Activated T-cell treated with anti-CD3 and anti-CD28 coated beads for 4 hours (primary cell): ENCODE measurements around the gene ATP8A1.
"Not testable (repeated sequence)": the region's sequence is repeated elsewhere in the genome, so short reads cannot be mapped to it uniquely, and the experiment has no call there.

ENCODE experiments used
- DNase-seq: peaks from one replicate; pipeline ENCODE4 v3.0.0-alpha.2; 2020

The ATP8A1 gene

GRCh38 chr4:42397635-42398170 is 259.2 kb downstream of the ATP8A1 start:
- no peak for DNase-seq

- no peak for DNase-seq
Measured at GRCh38 chr4:42396752-42397634, 259.9 kb downstream of the ATP8A1 start, which contains the start of gene SHISA3. SHISA3 (plus strand) TSS chr4:42397488; CDS start chr4:42398057, 569 bp downstream.

GRCh38 chr4:42396361-42396751 is 260.5 kb downstream of the ATP8A1 start:
- DNase-seq: no peak

- no peak for DNase-seq
Measured at GRCh38 chr4:42395595-42395994, 261.3 kb downstream of the ATP8A1 start.

GRCh38 chr4:42392436-42392835 is 264.5 kb downstream of the ATP8A1 start:
- DNase-seq: no peak

GRCh38 chr4:42391981-42392380 is 264.9 kb downstream of the ATP8A1 start:
- no peak for DNase-seq

GRCh38 chr4:42391355-42391664 is 265.6 kb downstream of the ATP8A1 start:
- no peak for DNase-seq

- DNase-seq: no peak
Measured at GRCh38 chr4:42390622-42391354, 266.1 kb downstream of the ATP8A1 start.

GRCh38 chr4:42385516-42385915 is 271.4 kb downstream of the ATP8A1 start:
- DNase-seq: no peak

GRCh38 chr4:42381666-42382065 is 275.2 kb downstream of the ATP8A1 start:
- no peak for DNase-seq

GRCh38 chr4:42377497-42377896 is 279.4 kb downstream of the ATP8A1 start:
- DNase-seq: no peak

- DNase-seq: not testable (repeated sequence)
Measured at GRCh38 chr4:42372303-42372702, 284.6 kb downstream of the ATP8A1 start.

GRCh38 chr4:42371305-42372252 is 285.3 kb downstream of the ATP8A1 start:
- no peak for DNase-seq

- DNase-seq: no peak
Measured at GRCh38 chr4:42369489-42369888, 287.4 kb downstream of the ATP8A1 start.

- no peak for DNase-seq
Measured at GRCh38 chr4:42366959-42367358, 289.9 kb downstream of the ATP8A1 start.

- no peak for DNase-seq
Measured at GRCh38 chr4:42364266-42365053, 292.4 kb downstream of the ATP8A1 start.

GRCh38 chr4:42363614-42364013 is 293.3 kb downstream of the ATP8A1 start:
- DNase-seq: no peak

- no peak for DNase-seq
Measured at GRCh38 chr4:42362591-42362990, 294.3 kb downstream of the ATP8A1 start.

- DNase-seq: no peak
Measured at GRCh38 chr4:42361456-42361855, 295.4 kb downstream of the ATP8A1 start.

GRCh38 chr4:42360256-42360669 is 296.6 kb downstream of the ATP8A1 start:
- no peak for DNase-seq

GRCh38 chr4:42359711-42360110 is 297.2 kb downstream of the ATP8A1 start:
- DNase-seq: no peak
